PC-9 (cell line): ENCODE results near the gene AASDHPPT. TPM values are rescaled to one million over a fixed set of nuclear protein-coding genes. Genes with fewer than 3 reads are reported as not detected.

Experiments used
- BruUV-seq: library from RNA; stranded (reverse); fragments of 400-500 nt; replicated peaks from 2 replicates; lab custom pipeline; 2021; lab: Mats Ljungman, UMichigan
- CTCF ChIA-PET: fragments of 300-600 bp; sonication (Branson Sonifier 250); formaldehyde crosslinking; loops from one replicate; lab custom pipeline; 2022; ENCODE audit warnings: antibody characterized with exemption; lab: Charles Lee
- POLR2A ChIA-PET: fragments of 300-600 bp; sonication (Branson Sonifier 250); formaldehyde crosslinking; loops from one replicate; lab custom pipeline; 2022; ENCODE audit warnings: antibody characterized with exemption; ENCODE audit not compliant: unreplicated experiment; lab: Charles Lee
- DNase-seq, 2 experiments: peaks; one replicate each; pipeline versions ENCODE4 v3.0.0 to v3.0.0-alpha.2; 2015 to 2022; ENCODE audit warnings: mixed read lengths in 1 of 2
- H2AFZ ChIP-seq: fragments of 200-600 bp; sonication (generic); 2 replicates; pipeline ENCODE4 v1.8.1; 2017; ENCODE audit warnings: antibody characterized with exemption
- H3F3A ChIP-seq: fragments of 200-600 bp; sonication (generic); 2 replicates; pipeline ENCODE4 v1.8.1; 2017; ENCODE audit warnings: antibody characterized with exemption, mild to moderate bottlenecking, low read depth; ENCODE audit not compliant: insufficient read depth
- H3K27ac ChIP-seq: fragments of 200-600 bp; sonication (generic); 2 replicates; pipeline ENCODE4 v1.6.1; 2016; ENCODE audit warnings: mixed run types
- H3K27me3 ChIP-seq: fragments of 200-600 bp; sonication (generic); 2 replicates; pipeline ENCODE4 v1.6.1; 2016; ENCODE audit warnings: low read depth, mixed run types; ENCODE audit not compliant: insufficient read depth
- H3K36me3 ChIP-seq: fragments of 200-600 bp; sonication (generic); 2 replicates; pipeline ENCODE4 v1.6.1; 2016; ENCODE audit warnings: low read depth, mixed run types
- H3K4me1 ChIP-seq: fragments of 200-600 bp; sonication (generic); replicated peaks from 2 replicates; pipeline ENCODE4 v1.6.1; 2016; ENCODE audit warnings: mixed run types; ENCODE audit not compliant: insufficient read depth
- H3K4me2 ChIP-seq: fragments of 200-600 bp; sonication (generic); 2 replicates; pipeline ENCODE4 v1.6.1; 2017; ENCODE audit warnings: mixed run types
- H3K4me3 ChIP-seq: fragments of 200-600 bp; sonication (generic); 2 replicates; pipeline ENCODE4 v1.6.1; 2016; ENCODE audit warnings: mixed run types
- H3K79me2 ChIP-seq: fragments of 200-600 bp; sonication (generic); 2 replicates; pipeline ENCODE4 v1.6.1; 2017; ENCODE audit warnings: low read depth, mixed run types
- H3K9me2 ChIP-seq: fragments of 200-600 bp; sonication (generic); 2 replicates; pipeline ENCODE4 v1.8.1; 2017; ENCODE audit warnings: mild to moderate bottlenecking; ENCODE audit not compliant: insufficient read depth
- H3K9me3 ChIP-seq: fragments of 200-600 bp; sonication (generic); 2 replicates; pipeline ENCODE4 v1.8.1; 2016; ENCODE audit warnings: low read depth; ENCODE audit not compliant: insufficient read depth
- H4K20me1 ChIP-seq: fragments of 200-600 bp; sonication (generic); 2 replicates; pipeline ENCODE4 v1.8.1; 2017; ENCODE audit not compliant: insufficient read depth
- CTCF ChIP-seq: fragments of 200-600 bp; sonication (generic); conservative IDR thresholded peaks from 2 replicates; pipeline ENCODE4 v1.6.1; 2017; ENCODE audit warnings: mixed run types, antibody characterized with exemption, mild to moderate bottlenecking, moderate library complexity
- EZH2 ChIP-seq: fragments of 200-600 bp; sonication (generic); IDR thresholded peaks from 2 replicates; pipeline ENCODE4 v1.8.0; 2017; ENCODE audit warnings: antibody characterized with exemption, low read depth
- intact Hi-C: fragments of 100-400 bp; cut with micrococcal nuclease; formaldehyde crosslinking; loops from one replicate; pipeline ENCODE4 v1.10.0; 2022; ENCODE audit not compliant: unreplicated experiment
- total RNA-seq: library from RNA; stranded (reverse); gene quantifications from 2 replicates; pipeline ENCODE4 v1.2.3, GENCODE V29; 2021

The AASDHPPT gene
- total RNA-seq, 1 experiment from 2014 or later = 31.4 TPM

DNA sequence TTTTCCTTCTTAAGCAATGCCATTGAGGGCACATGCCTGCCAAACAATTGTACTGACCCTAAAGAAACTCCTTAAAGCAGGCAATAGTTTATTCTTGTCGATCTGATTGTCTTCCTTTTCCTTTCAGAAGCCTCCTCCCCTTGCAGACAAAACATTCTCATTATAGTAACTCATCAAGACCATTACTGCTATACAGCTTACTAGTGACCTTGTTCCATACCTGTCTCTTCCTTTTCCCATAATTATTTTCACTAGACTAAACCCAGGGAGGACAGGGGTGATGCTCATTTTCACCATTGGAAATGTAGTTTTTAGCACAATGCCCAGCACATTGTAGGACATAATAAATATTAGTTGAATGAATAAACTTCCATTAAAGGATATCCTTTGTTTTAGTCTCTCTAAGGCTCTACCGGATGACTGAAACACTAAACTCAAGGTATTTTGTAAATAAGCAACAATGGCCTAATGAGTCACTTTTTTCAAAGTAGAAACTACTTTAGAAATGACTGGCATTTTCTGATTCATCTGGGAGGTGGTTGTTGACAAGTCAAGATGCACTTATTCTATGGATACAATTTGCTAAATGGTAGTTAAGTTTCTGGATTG lies 46.2 kb upstream of the AASDHPPT start:
- H3K4me1 ChIP-seq = peaks cover 14% of the 10 kb centered on the region
- ChIA-PET POLR2A (no interaction called here), CTCF (no interaction called here)
- no peak for TF ChIP-seq CTCF
- intact Hi-C loops = no loop called here
- H3K27me3 ChIP-seq = no peaks in the 10 kb centered on the region
- no TSS peak for BruUV-seq
- H3K27ac ChIP-seq = peak overlapping the region; percentile 55
- H4K20me1 ChIP-seq = no peaks in the 10 kb centered on the region
- peak in 1 of 2 experiments; percentile 72 for DNase-seq
- H3K79me2 ChIP-seq = no peaks in the 10 kb centered on the region
- H3K9me3 ChIP-seq = peaks cover 4% of the 10 kb centered on the region; the same call in 1 of the 2 replicates
- H3F3A ChIP-seq = peaks cover 10% of the 10 kb centered on the region; the same call in 1 of the 2 replicates
- H2AFZ ChIP-seq = peak overlapping the region; percentile 56; the same call in 1 of the 2 replicates
- H3K4me3 ChIP-seq = no peak overlapping the region
- H3K36me3 ChIP-seq = no peaks in the 10 kb centered on the region
- H3K9me2 ChIP-seq = no peaks in the 10 kb centered on the region
- H3K4me2 ChIP-seq = peak overlapping the region; percentile 25

DNA sequence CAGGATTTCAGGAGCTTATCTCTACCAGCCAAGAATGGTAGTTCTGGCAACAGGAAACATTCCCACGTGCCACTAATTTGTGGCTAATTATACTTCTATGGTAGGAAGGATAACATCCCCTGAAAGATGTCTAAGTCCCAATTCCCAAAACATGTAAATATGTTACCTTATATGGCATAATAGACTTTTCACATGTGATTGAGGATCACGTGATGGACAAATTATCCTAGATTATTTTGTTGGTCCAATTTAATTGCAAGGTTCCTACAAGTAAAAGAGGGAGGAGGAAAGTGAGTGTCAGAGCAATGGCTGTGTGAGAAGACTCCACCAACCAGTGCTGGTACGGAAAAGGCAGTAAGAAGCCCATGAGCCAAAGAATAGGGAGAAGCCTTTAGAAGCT lies 45.5 kb upstream of the AASDHPPT start:
- H3K4me1 ChIP-seq = peaks cover 14% of the 10 kb centered on the region
- no peaks in the 10 kb centered on the region for H4K20me1 ChIP-seq
- H3K4me3 ChIP-seq = no peak overlapping the region
- H3K27me3 ChIP-seq = no peaks in the 10 kb centered on the region
- peak overlapping the region; percentile 34; the same call in 1 of the 2 replicates for H2AFZ ChIP-seq
- peaks cover 10% of the 10 kb centered on the region; the same call in 1 of the 2 replicates for H3F3A ChIP-seq
- ChIA-PET CTCF (no interaction called here), POLR2A (no interaction called here)
- TF ChIP-seq EZH2 (no peak), CTCF (no peak)
- peak overlapping the region; percentile 55 for H3K27ac ChIP-seq
- peaks cover 4% of the 10 kb centered on the region; the same call in 1 of the 2 replicates for H3K9me3 ChIP-seq
- H3K79me2 ChIP-seq = no peaks in the 10 kb centered on the region
- H3K9me2 ChIP-seq = no peaks in the 10 kb centered on the region
- H3K4me2 ChIP-seq = peak overlapping the region; percentile 25; the same call in 1 of the 2 replicates
- DNase-seq = no peak
- BruUV-seq = no TSS peak
- H3K36me3 ChIP-seq = no peaks in the 10 kb centered on the region
- intact Hi-C loops = no loop called here

GRCh38 chr11:106032861-106033260 lies 44.6 kb upstream of the AASDHPPT start:
- Histone ChIP-seq H4K20me1 (no peaks in the 10 kb centered on the region), H3F3A (peaks cover 10% of the 10 kb centered on the region; the same call in 1 of the 2 replicates), H2AFZ (no peak overlapping the region), H3K27ac (no peak overlapping the region), H3K4me3 (no peak overlapping the region), H3K9me3 (peaks cover 4% of the 10 kb centered on the region; the same call in 1 of the 2 replicates), H3K36me3 (no peaks in the 10 kb centered on the region), H3K9me2 (no peaks in the 10 kb centered on the region), H3K79me2 (no peaks in the 10 kb centered on the region), H3K27me3 (no peaks in the 10 kb centered on the region), H3K4me1 (peaks cover 14% of the 10 kb centered on the region), H3K4me2 (no peak overlapping the region)
- ChIA-PET CTCF (no interaction called here), POLR2A (no interaction called here)
- intact Hi-C loops = no loop called here
- BruUV-seq = no TSS peak
- no peak for DNase-seq
- TF ChIP-seq EZH2 (no peak), CTCF (no peak)
